GM19463 (cell line): ENCODE measurements around the gene OR8D4.
"Not testable (repeated sequence)": the region's sequence is repeated elsewhere in the genome, so short reads cannot be mapped to it uniquely, and the experiment has no call there.

Experiments used
- ATAC-seq: cut with Tn5 transposase; IDR thresholded peaks from one replicate; pipeline ENCODE4 v1.9.1; 2021; ENCODE audit warnings: mild to moderate bottlenecking, moderate library complexity; ENCODE audit not compliant: unreplicated experiment

OR8D4 gene

DNA sequence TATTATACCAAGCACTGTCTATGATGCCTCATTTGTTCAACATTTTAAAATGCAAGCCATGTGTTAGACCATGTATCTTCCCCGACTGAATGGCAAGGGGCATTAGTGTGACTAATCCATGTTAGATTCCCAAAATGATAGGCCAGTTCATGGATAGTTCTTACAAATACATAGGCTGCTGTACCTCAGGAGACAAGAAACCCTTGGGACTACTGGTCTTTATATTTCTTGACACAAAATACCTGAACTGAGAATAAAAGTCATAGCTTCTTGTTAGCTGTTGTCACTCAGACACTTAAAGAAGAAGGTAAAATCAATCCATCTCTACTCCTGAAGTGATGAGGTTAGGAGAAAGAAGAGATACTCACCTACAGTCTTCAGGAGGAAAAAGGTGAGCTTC is at the start of gene OR8D4:
Gene OR8D4 (plus strand): TSS at position 301 of the 400 bp plus-strand sequence. CDS start 4,265 bp downstream, outside the sequence.
- no peak for ATAC-seq

DNA sequence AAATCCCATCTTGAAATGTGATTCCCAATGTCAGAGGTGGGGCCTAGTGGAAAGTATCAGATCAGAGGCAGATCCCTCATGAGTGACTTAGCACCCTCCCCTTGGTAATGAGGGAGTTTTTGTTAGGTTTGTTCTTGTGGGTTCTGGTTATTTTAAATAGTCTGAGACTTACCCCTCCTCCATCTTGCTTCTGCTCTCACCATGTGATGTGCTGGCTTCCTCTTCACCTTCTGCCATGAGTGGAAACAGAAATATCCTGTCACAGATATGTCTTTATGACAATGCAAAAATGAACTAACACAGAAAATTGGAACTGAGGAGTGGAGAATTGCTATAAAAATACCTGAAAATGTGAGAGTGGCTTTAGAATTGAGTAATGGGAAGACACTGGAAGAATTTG is 49.6 kb upstream of the OR8D4 start:
- ATAC-seq = no peak

- ATAC-seq = no peak
Measured at GRCh38 chr11:123853038-123853437, 48.9 kb upstream of the OR8D4 start.

DNA sequence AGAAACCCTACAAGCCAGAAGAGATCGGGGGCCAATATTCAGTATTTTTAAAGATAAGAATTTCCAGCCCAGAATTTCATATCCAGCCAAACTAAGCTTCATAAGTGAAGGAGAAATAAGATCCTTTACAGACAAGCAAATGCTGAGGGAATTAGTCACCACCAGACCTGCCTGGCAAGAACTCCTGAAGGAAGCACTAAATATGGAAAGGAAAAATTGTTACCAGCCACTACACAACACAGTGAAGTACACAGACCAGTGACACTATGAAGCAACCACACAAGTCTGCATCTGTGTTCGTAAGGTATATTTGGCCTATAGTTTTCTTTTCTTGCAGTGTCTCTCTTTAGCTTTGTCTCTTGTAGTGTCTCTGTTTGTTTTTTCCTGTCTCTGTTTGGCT is 45.5 kb upstream of the OR8D4 start:
- ATAC-seq = no peak

DNA sequence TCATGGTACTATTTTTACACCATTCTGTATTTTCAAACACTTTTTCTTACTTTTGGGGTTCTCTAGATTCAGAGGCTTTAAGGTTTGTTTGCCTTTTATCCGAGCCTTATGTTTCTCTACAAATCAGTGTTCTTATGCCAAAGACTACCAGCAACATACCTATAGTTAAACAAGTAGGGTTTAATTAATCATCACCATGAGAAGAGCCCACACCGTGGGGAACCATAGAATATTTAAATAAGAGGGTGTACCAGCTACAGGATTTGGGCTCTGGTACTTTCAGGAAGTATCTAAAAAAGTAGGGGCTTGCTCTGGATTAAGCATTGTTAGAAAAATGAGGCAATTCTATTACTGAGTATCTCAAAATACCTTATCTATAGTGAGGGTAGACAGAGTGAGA is 42.2 kb upstream of the OR8D4 start:
- ATAC-seq = no peak

- ATAC-seq = not testable (repeated sequence)
Measured at GRCh38 chr11:123865293-123865692, 36.7 kb upstream of the OR8D4 start.

GRCh38 chr11:123867795-123868194 is 34.2 kb upstream of the OR8D4 start:
- ATAC-seq = not testable (repeated sequence)

DNA sequence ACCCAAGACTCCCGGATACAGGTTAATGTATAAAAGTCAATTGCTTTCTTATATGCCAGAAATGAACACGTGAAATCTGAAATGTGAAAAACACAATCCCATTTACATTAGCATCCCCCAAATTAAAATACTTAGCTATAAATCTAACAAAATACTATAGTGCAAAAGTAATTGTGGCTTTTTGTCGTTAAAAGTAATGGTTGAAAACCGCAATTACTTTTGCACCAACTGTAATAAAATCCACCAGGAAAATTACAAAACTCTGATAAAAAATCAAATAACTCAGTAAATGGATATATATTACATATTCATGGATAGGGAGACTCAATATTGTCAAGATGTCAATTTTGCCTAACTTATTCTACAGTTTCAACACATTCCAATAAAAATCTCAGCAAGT is 21.1 kb upstream of the OR8D4 start:
- no peak for ATAC-seq

DNA sequence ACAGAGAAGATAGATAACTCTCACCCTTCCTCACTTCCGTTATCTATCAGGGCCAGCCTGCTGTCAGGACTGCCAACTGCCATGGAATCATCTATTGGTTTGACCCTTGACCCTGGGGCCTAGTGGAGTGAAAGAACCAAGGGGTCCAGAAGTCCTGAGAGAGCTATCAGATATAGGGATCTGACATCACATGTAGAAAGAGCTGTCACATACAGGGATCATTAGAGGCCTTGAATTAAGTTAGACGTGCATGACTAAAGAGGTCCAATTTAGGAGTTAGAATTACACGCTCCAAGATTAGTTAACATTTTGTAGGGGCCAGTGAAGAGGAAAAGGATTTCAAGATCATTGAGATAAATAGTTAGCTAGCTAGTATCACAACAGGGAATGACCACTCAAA is 16.4 kb upstream of the OR8D4 start, which contains the start of gene TMEM225:
Gene TMEM225 (minus strand): TSS at position 101 of the 400 bp plus-strand sequence. CDS start 245 bp downstream, outside the sequence.
- no peak for ATAC-seq

GRCh38 chr11:123892031-123892430 is 9.9 kb upstream of the OR8D4 start:
- no peak for ATAC-seq

- ATAC-seq = no peak
Measured at GRCh38 chr11:123899792-123900191, 2.2 kb upstream of the OR8D4 start.

- ATAC-seq = peak; percentile 53
Measured at GRCh38 chr11:123903932-123904331, 2.0 kb downstream of the OR8D4 start.

DNA sequence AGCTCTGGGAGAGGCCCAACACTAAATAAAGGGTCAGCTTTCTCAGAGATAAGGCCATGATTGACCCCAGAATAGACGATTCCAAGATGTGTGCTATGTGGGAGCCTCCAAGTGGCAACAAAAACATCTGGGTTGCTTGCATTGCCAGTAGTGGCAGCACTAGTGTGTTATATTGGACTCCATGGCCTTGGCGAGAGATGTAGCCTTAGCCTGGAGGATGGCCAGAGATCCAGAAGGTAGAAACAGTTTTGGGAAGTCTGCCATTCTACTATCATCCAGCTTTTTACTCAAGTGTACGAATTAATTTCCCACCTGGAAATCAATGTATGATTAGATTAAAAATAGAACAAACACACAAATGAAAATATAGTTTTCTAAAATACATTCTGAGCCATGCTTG is 3.0 kb downstream of the OR8D4 start:
- no peak for ATAC-seq

DNA sequence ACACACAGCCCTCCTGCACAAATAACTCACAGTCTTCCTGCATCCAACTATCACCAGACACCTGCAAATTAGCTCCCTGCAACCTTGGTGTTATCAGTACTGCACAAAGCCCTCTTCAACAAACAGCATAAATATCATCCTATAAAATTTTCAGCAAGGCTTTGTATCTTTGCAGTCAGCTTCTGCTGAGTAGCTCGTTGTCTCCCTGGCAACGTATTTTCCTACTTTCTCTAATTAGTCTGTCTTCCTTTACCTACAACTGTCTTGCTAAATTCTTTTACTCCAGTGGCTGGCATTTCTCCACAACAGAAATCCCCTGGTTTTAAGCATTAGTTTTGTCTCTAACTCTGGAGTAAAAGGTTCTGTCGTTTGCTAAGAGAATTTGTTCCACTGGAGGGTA is 3.9 kb downstream of the OR8D4 start:
- ATAC-seq = no peak

DNA sequence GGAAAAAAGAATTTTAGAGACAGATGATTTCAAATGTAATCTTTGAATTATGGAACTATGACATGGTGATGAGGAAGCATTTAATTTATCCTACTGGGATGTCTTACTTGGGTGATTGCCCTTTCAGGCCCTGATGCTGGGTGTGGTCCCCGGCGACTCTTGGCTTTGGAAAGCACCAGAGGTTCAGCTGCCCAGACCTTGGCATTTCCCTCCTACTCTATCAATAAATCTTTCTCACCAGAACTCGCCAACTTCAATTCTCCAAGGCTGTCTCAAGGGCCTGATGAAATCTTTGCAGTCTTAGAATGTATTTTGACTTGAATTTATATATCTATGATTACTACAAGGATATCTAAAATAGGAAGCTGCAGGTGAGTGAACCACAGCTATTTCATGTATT is 19.0 kb downstream of the OR8D4 start:
- ATAC-seq = no peak

DNA sequence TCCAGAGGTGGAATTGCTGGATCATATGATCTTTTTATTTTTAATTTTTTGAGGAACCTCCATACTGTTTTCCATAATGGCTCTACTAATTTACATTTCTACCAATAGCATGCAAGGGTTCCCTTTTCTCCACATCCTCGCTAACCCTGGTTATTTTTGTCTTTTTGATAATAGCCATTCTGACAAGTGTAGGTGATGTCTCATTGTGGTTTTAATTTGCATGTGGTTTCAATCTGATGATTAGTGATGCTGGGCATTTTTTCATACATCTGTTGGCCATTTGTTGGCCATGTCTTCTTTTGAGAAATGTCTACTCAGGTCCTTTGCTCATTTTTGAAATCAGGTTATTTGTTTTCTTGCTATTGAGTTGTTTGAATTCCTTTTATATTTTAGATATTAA is 22.1 kb downstream of the OR8D4 start:
- ATAC-seq = no peak

DNA sequence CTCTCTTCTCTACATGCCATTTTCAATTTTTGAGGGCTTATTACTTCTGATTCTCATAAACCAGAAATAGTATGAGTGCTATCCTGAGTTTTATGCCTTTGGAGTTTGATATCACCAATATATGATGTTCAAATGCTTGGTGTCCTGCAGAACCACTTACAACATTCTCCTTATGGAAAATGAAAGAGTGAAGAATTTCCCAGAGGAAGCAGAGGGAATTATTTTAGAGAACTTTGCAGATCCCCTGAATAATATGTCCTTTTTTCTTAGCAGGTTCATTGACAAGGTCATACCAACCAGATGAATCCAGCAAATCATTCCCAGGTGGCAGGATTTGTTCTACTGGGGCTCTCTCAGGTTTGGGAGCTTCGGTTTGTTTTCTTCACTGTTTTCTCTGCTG is 37.4 kb downstream of the OR8D4 start, which contains the start of gene OR4D5:
Gene OR4D5 (plus strand): TSS at position 301 of the 400 bp plus-strand sequence. CDS start 0 bp downstream, at position 301.
- no peak for ATAC-seq

- no peak for ATAC-seq
Measured at GRCh38 chr11:123942413-123942812, 40.4 kb downstream of the OR8D4 start.

DNA sequence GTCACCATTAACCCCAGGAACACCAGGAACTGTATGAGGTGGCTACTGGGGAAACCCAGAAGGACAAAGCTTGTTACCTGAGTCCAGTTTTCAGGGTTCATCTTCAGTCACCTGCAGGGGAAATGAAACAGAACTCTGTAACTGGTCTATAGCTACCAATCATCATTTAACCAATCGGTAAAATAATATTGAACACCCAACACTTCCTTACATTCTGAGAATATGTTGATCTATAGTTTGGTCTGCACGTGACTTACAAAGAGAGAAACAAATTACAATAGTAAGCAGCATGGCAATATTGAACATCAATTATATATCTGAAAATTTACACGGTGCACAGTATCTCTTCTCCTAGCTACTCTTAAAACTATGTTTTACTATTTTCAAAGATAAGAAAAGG is 41.8 kb downstream of the OR8D4 start, which contains the start of gene OR6T1:
Gene OR6T1 (minus strand): TSS at position 101 of the 400 bp plus-strand sequence. CDS start 0 bp downstream, at position 101.
- ATAC-seq = no peak

DNA sequence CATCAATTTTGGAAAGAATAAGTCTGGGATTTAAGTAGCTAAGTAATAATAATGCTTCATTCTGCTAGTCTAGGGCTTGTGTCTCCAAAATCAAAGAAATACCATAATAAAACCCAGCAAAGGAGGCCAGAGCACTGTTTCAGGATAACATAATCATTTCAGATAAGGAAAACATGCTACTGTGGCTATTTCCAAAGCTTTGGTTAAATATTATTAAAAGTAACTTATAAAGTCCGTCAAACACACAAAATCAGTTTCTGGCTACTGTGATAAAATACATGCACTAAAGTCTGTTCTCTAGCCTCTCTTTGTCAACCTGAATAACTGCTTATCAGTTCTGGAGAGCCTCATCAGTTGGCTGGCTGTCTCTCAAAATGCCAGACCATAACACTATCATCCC is 43.2 kb downstream of the OR8D4 start:
- ATAC-seq = no peak

DNA sequence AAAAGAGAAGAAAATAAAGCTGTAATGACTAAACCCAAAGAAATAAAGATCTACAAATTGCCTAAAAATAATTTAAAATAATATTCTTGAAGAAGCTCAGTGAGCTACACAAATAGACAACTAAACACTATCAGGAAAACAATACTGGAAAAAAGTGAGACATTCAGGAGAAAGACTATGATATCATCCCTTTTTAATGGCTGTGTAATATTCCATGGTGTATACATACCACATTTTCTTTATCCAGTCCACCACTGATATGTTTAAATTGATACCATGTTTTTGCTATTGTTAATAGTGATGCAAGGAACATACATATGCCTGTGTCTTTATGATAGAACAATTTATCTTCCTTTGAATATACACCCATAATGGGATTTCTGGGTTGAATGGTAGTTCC is 54.8 kb downstream of the OR8D4 start:
- ATAC-seq = no peak
